Hepatocyte (in vitro differentiated cells): ENCODE measurements around the gene KSR2.

Source experiments
- CTCF ChIP-seq: fragments of 200-600 bp; sonication (generic); IDR thresholded peaks from 2 replicates; pipeline ENCODE4 v1.5.1; 2016; ENCODE audit warnings: antibody characterized with exemption, mild to moderate bottlenecking; ENCODE audit not compliant: poor library complexity
- EZH2phosphoT487 ChIP-seq: fragments of 200-600 bp; sonication (generic); IDR thresholded peaks from one replicate; pipeline ENCODE4 v1.6.1; 2018; ENCODE audit warnings: antibody characterized with exemption, mild to moderate bottlenecking, low read depth, moderate library complexity; ENCODE audit not compliant: unreplicated experiment, severe bottlenecking

- TF ChIP-seq CTCF (no peak), EZH2phosphoT487 (no peak)
Observed at GRCh38 chr12:118016424-118017264, 47.9 kb upstream of the KSR2 start, which contains the start of gene RFC5.
